K562 (cell line): ENCODE data around the gene ZNF862. TPM values are rescaled to one million over a fixed set of nuclear protein-coding genes. Genes with fewer than 3 reads are reported as not detected.
A peak's percentile ranks its signal among the peaks of the same experiment; 100 is the strongest.

Experiments
- BCL6 ChIP-seq: fragments of 250-450 bp; sonication (Bioruptor Pico); IDR thresholded peaks from 2 replicates; pipeline ENCODE4 v1.4.0; 2020
- CBX8 ChIP-seq: fragments of 200-600 bp; sonication (generic); IDR thresholded peaks from 2 replicates; pipeline ENCODE4 v1.6.1; 2012; ENCODE audit warnings: borderline replicate concordance, mixed run types, low read depth, mild to moderate bottlenecking, moderate library complexity, mixed read lengths, low read length, control low read depth, inconsistent platforms; ENCODE audit not compliant: poor library complexity, severe bottlenecking; ENCODE audit errors: extremely low read depth
- CHD1 ChIP-seq: fragments of 200-600 bp; sonication (generic); IDR thresholded peaks from one replicate; pipeline ENCODE4 v1.6.1; 2012; ENCODE audit warnings: mild to moderate bottlenecking, moderate library complexity, low read length, inconsistent platforms
- CREB5 ChIP-seq: fragments of 250-450 bp; sonication (Bioruptor Pico); IDR thresholded peaks from 2 replicates; pipeline ENCODE4 v1.5.0; 2020; ENCODE audit warnings: mild to moderate bottlenecking
- IFI16 ChIP-seq: fragments of 250-450 bp; sonication (Bioruptor Pico); IDR thresholded peaks from 2 replicates; pipeline ENCODE4 v2.1.2; 2022; ENCODE audit warnings: mild to moderate bottlenecking, inconsistent platforms
- PHTF2 ChIP-seq: fragments of 250-450 bp; sonication (Bioruptor Pico); IDR thresholded peaks from 2 replicates; pipeline ENCODE4 v1.5.0; 2021; ENCODE audit warnings: mild to moderate bottlenecking
- POLR2H ChIP-seq: IDR thresholded peaks from 2 replicates; pipeline ENCODE4 v1.6.1; 2016; ENCODE audit warnings: missing genetic modification characterization, low read depth, mild to moderate bottlenecking, control low read depth, missing compliant biosample characterization, moderate library complexity
- PTRF ChIP-seq: fragments of 450-650 bp; IDR thresholded peaks from 2 replicates; pipeline ENCODE4 v1.6.1; 2016; ENCODE audit warnings: mild to moderate bottlenecking, missing genetic modification characterization, missing compliant biosample characterization
- RFX5 ChIP-seq: IDR thresholded peaks from 2 replicates; pipeline ENCODE4 v1.6.1; 2011; ENCODE audit warnings: low read depth, mild to moderate bottlenecking, improper control_type of control experiment, low read length
- SNRNP70 ChIP-seq: fragments of 200-400 bp; formaldehyde crosslinking; optimal IDR thresholded peaks from 2 replicates; pipeline ENCODE3; 2017; ENCODE audit warnings: low read depth, low read length
- TAL1 ChIP-seq: fragments of 450-650 bp; IDR thresholded peaks from 2 replicates; pipeline ENCODE4 v1.6.1; 2016; ENCODE audit warnings: mild to moderate bottlenecking
- ZBTB1 ChIP-seq: sonication (generic); formaldehyde crosslinking; IDR thresholded peaks from 2 replicates; pipeline ENCODE4 v1.8.1; 2023; ENCODE audit warnings: missing genetic modification reagents, low read depth, mild to moderate bottlenecking, borderline replicate concordance
- ZBTB2 ChIP-seq: fragments of 450-650 bp; IDR thresholded peaks from 2 replicates; pipeline ENCODE4 v1.6.1; 2016; ENCODE audit warnings: antibody characterized with exemption
- ZBTB34 ChIP-seq: fragments of 250-450 bp; sonication (Bioruptor Pico); IDR thresholded peaks from 2 replicates; pipeline ENCODE4 v1.8.0; 2021; ENCODE audit warnings: mild to moderate bottlenecking, moderate library complexity
- ZFP91 ChIP-seq: sonication (generic); formaldehyde crosslinking; IDR thresholded peaks from 2 replicates; pipeline ENCODE4 v1.8.0; 2022; ENCODE audit warnings: mild to moderate bottlenecking, missing genetic modification reagents
- ZNF217 ChIP-seq: sonication (generic); formaldehyde crosslinking; IDR thresholded peaks from 2 replicates; pipeline ENCODE4 v1.8.0; 2022; ENCODE audit warnings: mild to moderate bottlenecking, missing genetic modification reagents
- ZNF280B ChIP-seq: fragments of 250-450 bp; sonication (Bioruptor Pico); IDR thresholded peaks from 2 replicates; pipeline ENCODE4 v1.5.1; 2021; ENCODE audit warnings: mild to moderate bottlenecking
- ZNF764 ChIP-seq: fragments of 250-450 bp; sonication (Bioruptor Pico); IDR thresholded peaks from 2 replicates; pipeline ENCODE4 v1.4.0; 2020; ENCODE audit warnings: low read depth, mild to moderate bottlenecking, moderate library complexity
- polyA plus RNA-seq, 8 experiments: library from polyadenylated mRNA; depleted of rRNA in 4 of 8; stranded (reverse) in 5 of 8; unstranded in 3 of 8; fragments of >200 nt; fragmentation: Nextera tagmentation in 2 of 8; fragmentation: Illumina TruSeq in 1 of 8; extraction: Ambion mirVana in 2 of 8; extraction: Trizol in 1 of 8; gene quantifications; 2 replicates each; pipeline versions ENCODE4 v1.2.1 to v1.2.3, GENCODE V29; 2011 to 2014; ENCODE audit warnings: inconsistent platforms in 1 of 8, missing spikeins in 1 of 8
- total RNA-seq, 7 experiments: library from RNA; depleted of rRNA in 6 of 7; stranded (reverse); fragments of >200 nt in 6 of 7; fragmentation: Illumina TruSeq in 2 of 7; extraction: Trizol in 2 of 7; gene quantifications; 2 replicates each; pipeline versions ENCODE4 v1.2.1 to v1.2.3, GENCODE V29; 2011 to 2021; ENCODE audit warnings: low replicate concordance in 1 of 7
- TF ChIP-seq, protein P1 (sequence below): fragments of 250-450 bp; sonication (Bioruptor Pico); IDR thresholded peaks from 2 replicates; pipeline ENCODE4 v1.8.0; 2021; ENCODE audit warnings: moderate library complexity, mild to moderate bottlenecking, inconsistent platforms

Gene ZNF862
- total and polyA plus RNA-seq, 9 of the 15 experiments (the other 6 are each of a cell fraction or from before 2014, with no cell fraction given): 1.1 to 3.9 (median 2.6) TPM

- TF ChIP-seq ZNF280B (CRISPR knock-in tag): no peak
- no peak for TF ChIP-seq PTRF (tag)
- no peak for TF ChIP-seq PHTF2 (CRISPR knock-in tag)
- no peak for TF ChIP-seq TAL1
- no peak for TF ChIP-seq ZBTB34 (CRISPR knock-in tag)
- TF ChIP-seq ZBTB2: peak; percentile 99
- peak; percentile 17 for TF ChIP-seq CHD1
- TF ChIP-seq IFI16 (CRISPR knock-in tag): no peak
- TF ChIP-seq ZFP91 (CRISPR knock-in tag): no peak
- no peak for TF ChIP-seq CREB5 (CRISPR knock-in tag)
- TF ChIP-seq CBX8: no peak
- TF ChIP-seq ZBTB1 (CRISPR knock-in tag): peak; percentile 88; the same call in 1 of the 2 replicates
- no peak for TF ChIP-seq SNRNP70
- TF ChIP-seq ZNF217 (CRISPR knock-in tag): no peak
- no peak for TF ChIP-seq ZNF764 (CRISPR knock-in tag)
- TF ChIP-seq POLR2H (tag): no peak
- TF ChIP-seq BCL6: no peak
- no peak for TF ChIP-seq RFX5
- TF ChIP-seq, protein P1, sequence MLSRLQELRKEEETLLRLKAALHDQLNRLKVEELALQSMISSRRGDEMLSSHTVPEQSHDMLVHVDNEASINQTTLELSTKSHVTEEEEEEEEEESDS: no peak
These were observed 35.1 kb downstream of the ZNF862 start, which contains the start of gene ATP6V0E2 (continued) for GRCh38 chr7:149873074-149873969.
